ENCODE data around the gene CDH22. TPM values are rescaled to one million over a fixed set of nuclear protein-coding genes. Genes with fewer than 3 reads are reported as not detected.

The CDH22 gene
- total and polyA plus RNA-seq, 12 donors: 0.04 to 11.0 (median 0.64) TPM

GRCh38 chr20:46157076-46157592 lies 151.2 kb downstream of the CDH22 start:
- TF ChIP-seq, protein P1, sequence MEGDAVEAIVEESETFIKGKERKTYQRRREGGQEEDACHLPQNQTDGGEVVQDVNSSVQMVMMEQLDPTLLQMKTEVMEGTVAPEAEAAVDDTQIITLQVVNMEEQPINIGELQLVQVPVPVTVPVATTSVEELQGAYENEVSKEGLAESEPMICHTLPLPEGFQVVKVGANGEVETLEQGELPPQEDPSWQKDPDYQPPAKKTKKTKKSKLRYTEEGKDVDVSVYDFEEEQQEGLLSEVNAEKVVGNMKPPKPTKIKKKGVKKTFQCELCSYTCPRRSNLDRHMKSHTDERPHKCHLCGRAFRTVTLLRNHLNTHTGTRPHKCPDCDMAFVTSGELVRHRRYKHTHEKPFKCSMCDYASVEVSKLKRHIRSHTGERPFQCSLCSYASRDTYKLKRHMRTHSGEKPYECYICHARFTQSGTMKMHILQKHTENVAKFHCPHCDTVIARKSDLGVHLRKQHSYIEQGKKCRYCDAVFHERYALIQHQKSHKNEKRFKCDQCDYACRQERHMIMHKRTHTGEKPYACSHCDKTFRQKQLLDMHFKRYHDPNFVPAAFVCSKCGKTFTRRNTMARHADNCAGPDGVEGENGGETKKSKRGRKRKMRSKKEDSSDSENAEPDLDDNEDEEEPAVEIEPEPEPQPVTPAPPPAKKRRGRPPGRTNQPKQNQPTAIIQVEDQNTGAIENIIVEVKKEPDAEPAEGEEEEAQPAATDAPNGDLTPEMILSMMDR (IDR thresholded peaks at IDR 0.05): no peak
- ATAC-seq: no peak
- Histone ChIP-seq H3K4me1 (no peaks in the 10 kb centered on the region), H3K4me3 (no peak overlapping the region), H3K27me3 (peaks cover 0 to 84% (median 59%) of the 10 kb centered on the region in 7 donors), H3K36me3 (no peaks in the 10 kb centered on the region), H3K9me3 (no peaks in the 10 kb centered on the region), H3K27ac (no peak overlapping the region)
- 68 to 70% methylated on average over 6 of the region's 6 CpGs for WGBS, 2 donors
- no peak for DNase-seq
- intact Hi-C loops (cut with DNase I): no loop called here

- no peaks in the 10 kb centered on the region for H3K9me3 ChIP-seq
- no peak for ATAC-seq
- no peaks in the 10 kb centered on the region for H3K36me3 ChIP-seq
- DNase-seq: no peak
- intact Hi-C loops (cut with DNase I): no loop called here
- H3K27me3 ChIP-seq: peaks cover 0 to 88% (median 62%) of the 10 kb centered on the region in 7 donors
- TF ChIP-seq, protein P1 (IDR thresholded peaks at IDR 0.05): no peak
- H3K27ac ChIP-seq: no peak overlapping the region
- H3K4me1 ChIP-seq: no peaks in the 10 kb centered on the region
- no peak overlapping the region for H3K4me3 ChIP-seq
- WGBS, 2 donors: 35 to 43% methylated on average over 8 of the region's 8 CpGs
Measured at GRCh38 chr20:46156065-46156464, 152.2 kb downstream of the CDH22 start.

DNA sequence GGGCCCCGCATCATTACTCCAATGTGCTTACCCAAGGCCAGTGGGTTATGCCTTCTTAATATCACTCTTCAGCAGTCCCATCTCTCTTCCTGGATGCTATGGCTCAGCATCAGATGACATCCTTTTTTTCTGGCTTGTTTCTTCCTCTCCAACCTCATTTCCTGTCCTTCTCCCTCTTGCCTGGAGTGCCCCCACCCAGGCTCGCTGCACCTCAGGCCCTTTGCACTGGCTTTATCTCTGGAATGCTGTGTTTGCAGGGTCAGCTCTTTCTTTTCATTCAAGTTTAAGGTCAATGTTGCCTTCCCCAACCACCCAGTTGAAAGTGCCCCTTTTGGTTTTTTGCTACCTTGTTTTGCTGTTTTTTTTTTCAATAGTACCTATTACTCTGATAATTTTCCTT lies 153.5 kb downstream of the CDH22 start:
- no peak for ATAC-seq
- H3K27ac ChIP-seq: no peak overlapping the region
- H3K27me3 ChIP-seq: peaks cover 0 to 83% (median 61%) of the 10 kb centered on the region in 7 donors
- no peaks in the 10 kb centered on the region for H3K9me3 ChIP-seq
- 66 to 74% methylated on average over 2 of the region's 2 CpGs for WGBS, 2 donors
- H3K36me3 ChIP-seq: no peaks in the 10 kb centered on the region
- H3K4me1 ChIP-seq: no peaks in the 10 kb centered on the region
- no peak overlapping the region for H3K4me3 ChIP-seq
- no peak for DNase-seq
- TF ChIP-seq, protein P1 (IDR thresholded peaks at IDR 0.05): no peak
- intact Hi-C loops (cut with DNase I): no loop called here

DNA sequence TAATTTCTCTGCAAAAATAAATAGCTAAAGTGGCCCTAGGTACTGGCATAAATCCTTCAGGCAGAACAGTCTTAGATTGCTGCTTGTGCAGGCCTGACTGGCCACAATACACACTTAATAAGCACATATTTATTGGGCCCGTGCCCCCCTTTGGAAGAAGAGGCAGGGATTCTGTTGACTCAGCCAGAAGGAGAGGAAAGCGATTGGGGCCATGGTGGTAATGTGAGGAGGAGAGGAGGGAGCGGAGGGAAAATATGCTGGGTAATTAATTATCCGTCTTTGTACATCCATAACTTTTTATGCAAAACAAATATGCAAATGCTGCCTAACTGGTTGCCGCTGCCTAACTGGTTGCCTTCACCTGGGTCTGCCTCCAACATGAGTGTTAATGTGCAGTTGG lies 154.0 kb downstream of the CDH22 start:
- no peaks in the 10 kb centered on the region for H3K4me1 ChIP-seq
- 74 to 87% methylated on average over 5 of the region's 5 CpGs for WGBS, 2 donors
- DNase-seq (no peak), ATAC-seq (no peak)
- no peaks in the 10 kb centered on the region for H3K36me3 ChIP-seq
- no peak overlapping the region for H3K27ac ChIP-seq
- peaks cover 0 to 79% (median 61%) of the 10 kb centered on the region in 7 donors for H3K27me3 ChIP-seq
- H3K9me3 ChIP-seq: no peaks in the 10 kb centered on the region
- H3K4me3 ChIP-seq: no peak overlapping the region
- TF ChIP-seq, protein P1 (IDR thresholded peaks at IDR 0.05): no peak
- intact Hi-C loops (cut with DNase I): no loop called here

Measured in heart right ventricle (tissue), 16 donors.